HepG2 (cell line): ENCODE measurements around the gene P4HB. TPM values are rescaled to one million over a fixed set of nuclear protein-coding genes. Genes with fewer than 3 reads are reported as not detected.

ENCODE experiments used
- AGO1 ChIP-seq: fragments of 200-400 bp; formaldehyde crosslinking; IDR thresholded peaks from 2 replicates; pipeline ENCODE4 v1.6.1; 2017; ENCODE audit warnings: mild to moderate bottlenecking, low read depth, low read length, moderate library complexity; ENCODE audit not compliant: poor library complexity, severe bottlenecking
- CBX1 ChIP-seq: IDR thresholded peaks from one replicate; pipeline ENCODE4 v1.6.1; 2016; ENCODE audit warnings: antibody characterized with exemption, low read depth
- CREM ChIP-seq, 2 experiments: sonication (generic) in 1 of 2; formaldehyde crosslinking in 1 of 2; IDR thresholded peaks; 2 replicates each; pipeline versions ENCODE4 v1.4.0 to v1.6.1; 2016 to 2020; ENCODE audit warnings: antibody characterized with exemption in 1 of 2, mild to moderate bottlenecking in 1 of 2, missing genetic modification reagents in 1 of 2
- ELF3 ChIP-seq: IDR thresholded peaks from 2 replicates; pipeline ENCODE4 v1.6.1; 2016; ENCODE audit warnings: missing genetic modification reagents, missing compliant biosample characterization
- IKZF1 ChIP-seq: fragments of 450-650 bp; IDR thresholded peaks from 2 replicates; pipeline ENCODE4 v1.7.1; 2016
- JUND ChIP-seq: sonication (generic); formaldehyde crosslinking; IDR thresholded peaks from 2 replicates; pipeline ENCODE4 v1.8.0; 2022; ENCODE audit warnings: mild to moderate bottlenecking, missing genetic modification reagents
- KAT8 ChIP-seq: IDR thresholded peaks from 2 replicates; pipeline ENCODE4 v1.6.1; 2016; ENCODE audit warnings: missing genetic modification reagents, missing compliant biosample characterization
- NBN ChIP-seq: fragments of 450-650 bp; conservative IDR thresholded peaks from 2 replicates; pipeline ENCODE4 v1.6.1; 2017
- NFIB ChIP-seq: sonication (generic); formaldehyde crosslinking; IDR thresholded peaks from 2 replicates; pipeline ENCODE4 v1.9.0; 2021; ENCODE audit warnings: missing genetic modification reagents, mild to moderate bottlenecking, borderline replicate concordance
- PHB2 ChIP-seq: fragments of 450-650 bp; IDR thresholded peaks from 2 replicates; pipeline ENCODE4 v1.6.1; 2018; ENCODE audit not compliant: partially characterized antibody
- PHF21A ChIP-seq: sonication (generic); formaldehyde crosslinking; IDR thresholded peaks from 2 replicates; pipeline ENCODE4 v1.5.0; 2020; ENCODE audit warnings: mild to moderate bottlenecking, missing genetic modification reagents
- PHF8 ChIP-seq: sonication (generic); formaldehyde crosslinking; IDR thresholded peaks from 2 replicates; pipeline ENCODE4 v1.5.0; 2020; ENCODE audit warnings: missing genetic modification reagents
- POLR2AphosphoS5 ChIP-seq: IDR thresholded peaks from 2 replicates; pipeline ENCODE4 v1.6.1; 2012; ENCODE audit warnings: low read depth, low read length
- RBFOX2 ChIP-seq: fragments of 200-400 bp; formaldehyde crosslinking; IDR thresholded peaks from 2 replicates; pipeline ENCODE4 v1.6.1; 2017; ENCODE audit warnings: low read depth, mild to moderate bottlenecking, low read length
- STAG1 ChIP-seq: sonication (generic); formaldehyde crosslinking; IDR thresholded peaks from 2 replicates; pipeline ENCODE4 v1.4.0; 2020; ENCODE audit warnings: missing genetic modification reagents
- WIZ ChIP-seq: sonication (generic); formaldehyde crosslinking; IDR thresholded peaks from 2 replicates; pipeline ENCODE4 v1.5.1; 2020; ENCODE audit warnings: mild to moderate bottlenecking, missing genetic modification reagents
- ZNF101 ChIP-seq: sonication (generic); formaldehyde crosslinking; IDR thresholded peaks from 2 replicates; pipeline ENCODE4 v1.4.0; 2020; ENCODE audit warnings: mild to moderate bottlenecking, low read depth, missing genetic modification reagents, borderline replicate concordance
- ZNF282 ChIP-seq: fragments of 450-650 bp; IDR thresholded peaks from 2 replicates; pipeline ENCODE4 v1.6.1; 2018; ENCODE audit not compliant: partially characterized antibody
- ZNF484 ChIP-seq: sonication (generic); formaldehyde crosslinking; IDR thresholded peaks from 2 replicates; pipeline ENCODE4 v1.5.1; 2020; ENCODE audit warnings: mild to moderate bottlenecking, low read depth, missing genetic modification reagents, borderline replicate concordance
- ZNF724P ChIP-seq: sonication (generic); formaldehyde crosslinking; IDR thresholded peaks from 2 replicates; pipeline ENCODE4 v1.8.0; 2022; ENCODE audit warnings: missing genetic modification reagents, borderline replicate concordance
- polyA plus RNA-seq, 8 experiments: library from polyadenylated mRNA; depleted of rRNA in 3 of 8; stranded (reverse) in 7 of 8; unstranded in 1 of 8; fragments of >200 nt; fragmentation: Illumina TruSeq in 4 of 8; extraction: Trizol in 4 of 8; gene quantifications; 2 replicates each; pipeline versions ENCODE4 v1.2.1 to v1.2.3, GENCODE V29; 2011 to 2016; ENCODE audit warnings: low read depth in 4 of 8, missing spikeins in 1 of 8, mixed read lengths in 1 of 8; ENCODE audit not compliant: insufficient read depth in 1 of 8
- total RNA-seq, 5 experiments: library from RNA; depleted of rRNA; stranded (reverse); fragments of >200 nt; fragmentation: Illumina TruSeq; extraction: Trizol; gene quantifications; 2 replicates each; pipeline ENCODE4 v1.2.3, GENCODE V29; 2016; ENCODE audit warnings: low read depth in 1 of 5
- TF ChIP-seq, protein P1 (sequence below): sonication (generic); formaldehyde crosslinking; IDR thresholded peaks from 2 replicates; pipeline ENCODE4 v1.4.0; 2020; ENCODE audit warnings: missing genetic modification reagents
- TF ChIP-seq, protein P2 (sequence below): sonication (generic); formaldehyde crosslinking; IDR thresholded peaks from 2 replicates; pipeline ENCODE4 v1.5.1; 2020; ENCODE audit warnings: mild to moderate bottlenecking, missing genetic modification reagents, moderate library complexity
- TF ChIP-seq, protein P3 (sequence below): sonication (generic); formaldehyde crosslinking; conservative IDR thresholded peaks from 2 replicates; pipeline ENCODE4 v1.4.0; 2020; ENCODE audit warnings: missing genetic modification reagents
- TF ChIP-seq, protein P4 (sequence below): sonication (generic); formaldehyde crosslinking; IDR thresholded peaks from 2 replicates; pipeline ENCODE4 v1.4.0; 2020; ENCODE audit warnings: mild to moderate bottlenecking, missing genetic modification reagents

The P4HB gene
- total and polyA plus RNA-seq, 2 of the 13 experiments (the other 11 are each of a cell fraction or from before 2014, with no cell fraction given) = 185 to 782 TPM

DNA sequence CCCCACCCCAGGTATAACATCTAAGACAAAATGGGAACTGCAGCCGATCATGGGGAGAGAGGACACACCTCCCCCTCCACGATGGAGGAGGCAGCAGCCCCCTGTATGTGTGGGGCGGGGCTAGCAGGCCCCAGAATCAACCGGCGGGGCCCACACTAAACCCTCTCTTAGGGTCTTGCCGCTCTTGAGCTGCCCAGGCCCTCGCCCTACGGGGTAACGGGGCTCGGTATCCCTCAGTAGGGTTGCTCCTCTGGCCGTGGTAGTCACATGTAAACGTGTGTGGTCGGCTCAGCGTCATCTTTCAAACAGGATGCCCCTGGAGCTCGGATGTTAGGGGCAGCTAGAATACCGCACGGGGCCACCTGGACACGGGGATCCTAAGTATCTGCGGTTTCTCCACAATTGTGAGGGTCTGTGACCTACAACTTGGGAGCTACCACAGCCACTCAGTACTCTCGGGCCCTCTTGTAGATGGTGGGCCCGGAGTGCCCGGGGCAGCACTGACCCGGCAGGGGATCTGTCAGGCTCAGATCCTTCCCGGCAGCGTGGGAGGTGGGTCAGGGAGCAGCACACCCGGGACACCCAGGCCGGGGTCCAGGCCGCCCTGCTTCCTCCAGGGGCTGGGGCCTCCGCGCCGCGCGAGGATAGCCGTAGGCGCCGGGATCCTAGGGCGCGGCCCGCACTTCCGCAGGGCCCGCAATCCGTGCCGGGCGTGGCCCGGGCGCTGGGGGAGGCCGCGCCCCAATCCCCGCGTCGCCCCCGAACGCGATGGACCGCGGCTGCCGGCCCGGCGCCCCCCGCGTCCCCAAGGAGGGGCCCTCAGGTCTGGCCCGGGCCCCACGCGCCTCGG, 10.0 kb upstream of the P4HB start (continued):
- TF ChIP-seq KAT8 (CRISPR knock-in tag) = no peak; the same call in 1 of the 2 replicates
- TF ChIP-seq PHF21A (CRISPR knock-in tag) = no peak
- no peak for TF ChIP-seq IKZF1
- TF ChIP-seq POLR2AphosphoS5 = peak; percentile 26; the same call in 1 of the 2 replicates
- TF ChIP-seq CBX1 = no peak
- peak; percentile 11; the same call in 1 of the 2 replicates for TF ChIP-seq RBFOX2
- TF ChIP-seq, protein P1, sequence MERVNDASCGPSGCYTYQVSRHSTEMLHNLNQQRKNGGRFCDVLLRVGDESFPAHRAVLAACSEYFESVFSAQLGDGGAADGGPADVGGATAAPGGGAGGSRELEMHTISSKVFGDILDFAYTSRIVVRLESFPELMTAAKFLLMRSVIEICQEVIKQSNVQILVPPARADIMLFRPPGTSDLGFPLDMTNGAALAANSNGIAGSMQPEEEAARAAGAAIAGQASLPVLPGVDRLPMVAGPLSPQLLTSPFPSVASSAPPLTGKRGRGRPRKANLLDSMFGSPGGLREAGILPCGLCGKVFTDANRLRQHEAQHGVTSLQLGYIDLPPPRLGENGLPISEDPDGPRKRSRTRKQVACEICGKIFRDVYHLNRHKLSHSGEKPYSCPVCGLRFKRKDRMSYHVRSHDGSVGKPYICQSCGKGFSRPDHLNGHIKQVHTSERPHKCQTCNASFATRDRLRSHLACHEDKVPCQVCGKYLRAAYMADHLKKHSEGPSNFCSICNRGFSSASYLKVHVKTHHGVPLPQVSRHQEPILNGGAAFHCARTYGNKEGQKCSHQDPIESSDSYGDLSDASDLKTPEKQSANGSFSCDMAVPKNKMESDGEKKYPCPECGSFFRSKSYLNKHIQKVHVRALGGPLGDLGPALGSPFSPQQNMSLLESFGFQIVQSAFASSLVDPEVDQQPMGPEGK (CRISPR knock-in tag) = peak; percentile 64
- TF ChIP-seq, protein P2, sequence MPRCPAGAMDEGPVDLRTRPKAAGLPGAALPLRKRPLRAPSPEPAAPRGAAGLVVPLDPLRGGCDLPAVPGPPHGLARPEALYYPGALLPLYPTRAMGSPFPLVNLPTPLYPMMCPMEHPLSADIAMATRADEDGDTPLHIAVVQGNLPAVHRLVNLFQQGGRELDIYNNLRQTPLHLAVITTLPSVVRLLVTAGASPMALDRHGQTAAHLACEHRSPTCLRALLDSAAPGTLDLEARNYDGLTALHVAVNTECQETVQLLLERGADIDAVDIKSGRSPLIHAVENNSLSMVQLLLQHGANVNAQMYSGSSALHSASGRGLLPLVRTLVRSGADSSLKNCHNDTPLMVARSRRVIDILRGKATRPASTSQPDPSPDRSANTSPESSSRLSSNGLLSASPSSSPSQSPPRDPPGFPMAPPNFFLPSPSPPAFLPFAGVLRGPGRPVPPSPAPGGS = no peak; the same call in 1 of the 2 replicates
- no peak for TF ChIP-seq JUND (CRISPR knock-in tag)
- no peak for TF ChIP-seq ZNF724P (CRISPR knock-in tag)
- TF ChIP-seq PHF8 (CRISPR knock-in tag) = peak; percentile 49; the same call in 1 of the 2 replicates
- TF ChIP-seq WIZ (CRISPR knock-in tag) = no peak; the same call in 1 of the 2 replicates
- TF ChIP-seq, protein P3, sequence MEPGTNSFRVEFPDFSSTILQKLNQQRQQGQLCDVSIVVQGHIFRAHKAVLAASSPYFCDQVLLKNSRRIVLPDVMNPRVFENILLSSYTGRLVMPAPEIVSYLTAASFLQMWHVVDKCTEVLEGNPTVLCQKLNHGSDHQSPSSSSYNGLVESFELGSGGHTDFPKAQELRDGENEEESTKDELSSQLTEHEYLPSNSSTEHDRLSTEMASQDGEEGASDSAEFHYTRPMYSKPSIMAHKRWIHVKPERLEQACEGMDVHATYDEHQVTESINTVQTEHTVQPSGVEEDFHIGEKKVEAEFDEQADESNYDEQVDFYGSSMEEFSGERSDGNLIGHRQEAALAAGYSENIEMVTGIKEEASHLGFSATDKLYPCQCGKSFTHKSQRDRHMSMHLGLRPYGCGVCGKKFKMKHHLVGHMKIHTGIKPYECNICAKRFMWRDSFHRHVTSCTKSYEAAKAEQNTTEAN (CRISPR knock-in tag) = peak; percentile 45; the same call in 1 of the 2 replicates
- TF ChIP-seq, protein P4, sequence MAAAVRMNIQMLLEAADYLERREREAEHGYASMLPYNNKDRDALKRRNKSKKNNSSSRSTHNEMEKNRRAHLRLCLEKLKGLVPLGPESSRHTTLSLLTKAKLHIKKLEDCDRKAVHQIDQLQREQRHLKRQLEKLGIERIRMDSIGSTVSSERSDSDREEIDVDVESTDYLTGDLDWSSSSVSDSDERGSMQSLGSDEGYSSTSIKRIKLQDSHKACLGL (CRISPR knock-in tag) = peak; percentile 29; the same call in 1 of the 2 replicates
- TF ChIP-seq NBN = no peak
- TF ChIP-seq ELF3 (CRISPR knock-in tag) = no peak
- no peak; the same call in 1 of the 2 replicates for TF ChIP-seq CREM (IDR thresholded peaks at IDR 0.05)
- no peak for TF ChIP-seq CREM (CRISPR knock-in tag; IDR thresholded peaks at IDR 0.05)
- TF ChIP-seq ZNF282 = no peak
- peak; percentile 84 for TF ChIP-seq AGO1
- TF ChIP-seq ZNF101 (CRISPR knock-in tag) = no peak
- no peak for TF ChIP-seq ZNF484 (CRISPR knock-in tag)
- no peak for TF ChIP-seq NFIB (CRISPR knock-in tag)
- TF ChIP-seq STAG1 = no peak
- TF ChIP-seq PHB2 = no peak
